Spleen (tissue), 13 donors: ENCODE results near the gene METTL4. TPM values are rescaled to one million over a fixed set of nuclear protein-coding genes. Genes with fewer than 3 reads are reported as not detected.

Experiments
- DNase-seq: peaks from one replicate; pipeline ENCODE4 v3.0.0-alpha.2; 2020
- H3K27ac ChIP-seq, 8 donors: fragments of 200-600 bp; sonication (generic) in 7 of 8; 1 replicate in 4 of 8; 2 replicates in 4 of 8; pipeline versions ENCODE4 v1.5.0 to v1.8.0; 2016 to 2021; ENCODE audit warnings: inconsistent platforms in 4 of 8, mild to moderate bottlenecking in 4 of 8, moderate library complexity in 1 of 8
- H3K27me3 ChIP-seq, 7 donors: fragments of 200-600 bp; sonication (generic) in 6 of 7; replicated peaks in 1 of 7; 1 replicate in 4 of 7; 2 replicates in 3 of 7; pipeline versions ENCODE4 v1.5.0 to v1.8.0; 2016 to 2021; ENCODE audit warnings: inconsistent platforms in 3 of 7, mild to moderate bottlenecking in 1 of 7
- H3K36me3 ChIP-seq, 6 donors: fragments of 200-600 bp; sonication (generic) in 5 of 6; 1 replicate in 4 of 6; 2 replicates in 2 of 6; pipeline versions ENCODE4 v1.5.0 to v1.8.0; 2016 to 2021; ENCODE audit warnings: inconsistent platforms in 2 of 6
- H3K4me1 ChIP-seq, 6 donors: fragments of 200-600 bp; sonication (generic) in 5 of 6; 1 replicate in 3 of 6; 2 replicates in 3 of 6; pipeline versions ENCODE4 v1.5.0 to v1.8.0; 2016 to 2021; ENCODE audit warnings: inconsistent platforms in 3 of 6
- H3K4me3 ChIP-seq, 8 donors: fragments of 200-600 bp; sonication (generic) in 7 of 8; 1 replicate in 4 of 8; 2 replicates in 4 of 8; pipeline versions ENCODE4 v1.5.0 to v1.8.0; 2016 to 2021; ENCODE audit warnings: inconsistent platforms in 4 of 8, mild to moderate bottlenecking in 4 of 8, moderate library complexity in 2 of 8
- H3K9me3 ChIP-seq, 8 donors: fragments of 200-600 bp; sonication (generic) in 7 of 8; 1 replicate in 4 of 8; 2 replicates in 4 of 8; pipeline versions ENCODE4 v1.5.0 to v1.8.0; 2016 to 2021; ENCODE audit warnings: inconsistent platforms in 4 of 8
- CTCF ChIP-seq, 11 experiments: fragments of 200-600 bp in 7 of 11; fragments of 450-650 bp in 4 of 11; sonication (generic) in 4 of 11; IDR thresholded peaks in 8 of 11; conservative IDR thresholded peaks in 3 of 11; 1 replicate in 7 of 11; 2 replicates in 4 of 11; pipeline versions ENCODE4 v1.4.0 to v1.8.0; 2016 to 2021; ENCODE audit warnings: antibody characterized with exemption in 11 of 11, inconsistent platforms in 4 of 11, mild to moderate bottlenecking in 1 of 11
- POLR2A ChIP-seq, 3 donors: fragments of 450-650 bp; IDR thresholded peaks; one replicate each; pipeline ENCODE4 v1.5.1; 2017; ENCODE audit warnings: antibody characterized with exemption in 3 of 3, mild to moderate bottlenecking in 1 of 3
- POLR2AphosphoS5 ChIP-seq, 3 donors: sonication (generic); formaldehyde crosslinking; IDR thresholded peaks; one replicate each; pipeline ENCODE4 v1.5.1; 2017; ENCODE audit warnings: antibody characterized with exemption in 3 of 3
- WGBS, 5 donors: extraction: QIAGEN DNeasy Blood & Tissue Kit in 3 of 5; methylation state at CpG; one replicate each; pipeline versions ENCODE4 v1.1.5 to v1.1.7; 2013 to 2018; 5-methylcytosine and 5-hydroxymethylcytosine counted together
- intact Hi-C: fragments of 100-400 bp; cut with DNase I; formaldehyde crosslinking; loops from one replicate; pipeline ENCODE4 v1.15.0; 2023; ENCODE audit warnings: low total_unique reads
- long read RNA-seq, 2 donors: transcript quantifications; one replicate each; lab custom pipeline, GENCODE V29; 2026
- polyA plus RNA-seq, 3 donors: library from polyadenylated mRNA; stranded (reverse); fragments of 200-250 nt; gene quantifications; one replicate each; pipeline ENCODE4 v1.2.1, GENCODE V29; 2013
- total RNA-seq, 7 donors: library from RNA; depleted of rRNA in 3 of 7; stranded (reverse); fragments of >200 nt in 3 of 7; fragmentation: NEBNext Ultra II Directional in 4 of 7; extraction: Animal tissue kit (Norgen Biotek cat#: 25700) in 4 of 7; gene quantifications; one replicate each; pipeline versions ENCODE4 v1.1.0 to v1.2.1, GENCODE V29; 2016 to 2021
- donor health status: healthy with polysubstance abuse.
- donor health status: DM: no; HTN: no; CAD: no; lungs with moderate emphysema.
- donor health status: DM: no; HTN: no; CAD: no.
- donor health status: Bipolar disorder and iron deficiency.
- donor health status: healthy.
- donor health status: DM: no; HTN: no; CAD: no.
- donor health status: DM: yes; HTN: yes; CAD: no.

The METTL4 gene
- total RNA-seq (10 to 100 TPM; 12.5 to 30.8 (median 16.9) TPM), polyA plus RNA-seq (10 to 100 TPM in 2 of 3 donors, 1 to 10 TPM in 1; 9.1 to 11.8 (median 10.3) TPM)
- long read RNA-seq, donor 1, partial matches to known transcripts = 12 of 19 reads
- long read RNA-seq, donor 1, other reads (novel, unspliced or antisense) = 7 of 19 reads
- long read RNA-seq, donor 2 = 0 reads

GRCh38 chr18:2571200-2572170, at the start of gene METTL4, which contains the start of gene NDC80:
METTL4 (minus strand) TSS chr18:2571505; CDS start chr18:2567216, 4,289 bp downstream.
NDC80 (plus strand) TSS chr18:2571557; CDS start chr18:2572986, 1,429 bp downstream.
- Histone ChIP-seq H3K4me3 (peak within 1 kb of the TSS; percentile 59 to 84 (median 63)), H3K9me3 (no peaks in the 10 kb centered on the region), H3K4me1 (peaks cover 16 to 68% (median 33%) of the 10 kb centered on the region in 6 donors), H3K27me3 (no peaks in the 10 kb centered on the region), H3K36me3 (peaks cover 0 to 20% (median under 1%) of the 10 kb centered on the region in 6 donors), H3K27ac (peak within 1 kb of the TSS; percentile 93 to 99 (median 96))
- 0 to 1% (median 0%) methylated on average over 49 to 55 of the region's 55 CpGs for WGBS, 5 donors
- peak; percentile 96 for DNase-seq
- TF ChIP-seq CTCF (IDR thresholded peaks at IDR 0.05 in 8 of 11, conservative IDR thresholded peaks at IDR 0.05 in 3 of 11) (peak in 3 of 11 experiments; percentile 4 to 20 (median 17)), POLR2AphosphoS5 (IDR thresholded peaks at IDR 0.05) (peak; percentile 96 to 98 (median 98)), POLR2A (IDR thresholded peaks at IDR 0.05) (no peak)
- intact Hi-C loops = loop anchor here (10.0 kb wide), 1 partner anchor 73 kb away; no protein-coding TSS in a partner anchor

GRCh38 chr18:2618009-2618408, 46.7 kb upstream of the METTL4 start:
- intact Hi-C loops = no loop called here
- no peak overlapping the region for H3K4me3 ChIP-seq
- H3K9me3 ChIP-seq = peaks cover 0 to 9% (median 4%) of the 10 kb centered on the region in 8 donors
- no peaks in the 10 kb centered on the region for H3K4me1 ChIP-seq
- peaks cover 0 to 11% (median 2%) of the 10 kb centered on the region in 6 donors for H3K36me3 ChIP-seq
- DNase-seq = no peak
- H3K27me3 ChIP-seq = no peaks in the 10 kb centered on the region
- H3K27ac ChIP-seq = no peak overlapping the region
- 91 to 96% (median 93%) methylated on average over 4 of the region's 4 CpGs for WGBS, 5 donors
- TF ChIP-seq CTCF (IDR thresholded peaks at IDR 0.05 in 8 of 11, conservative IDR thresholded peaks at IDR 0.05 in 3 of 11) (no peak), POLR2AphosphoS5 (IDR thresholded peaks at IDR 0.05) (no peak), POLR2A (IDR thresholded peaks at IDR 0.05) (no peak)

GRCh38 chr18:2617401-2617998, 46.2 kb upstream of the METTL4 start:
- H3K4me3 ChIP-seq = no peak overlapping the region
- 77 to 92% (median 78%) methylated on average over 4 of the region's 4 CpGs for WGBS, 5 donors
- H3K27me3 ChIP-seq = no peaks in the 10 kb centered on the region
- H3K9me3 ChIP-seq = peaks cover 0 to 9% (median 4%) of the 10 kb centered on the region in 8 donors
- no peak for DNase-seq
- TF ChIP-seq CTCF (IDR thresholded peaks at IDR 0.05 in 8 of 11, conservative IDR thresholded peaks at IDR 0.05 in 3 of 11) = no peak
- TF ChIP-seq POLR2AphosphoS5 (IDR thresholded peaks at IDR 0.05) = no peak
- TF ChIP-seq POLR2A (IDR thresholded peaks at IDR 0.05) = no peak
- intact Hi-C loops = no loop called here
- H3K4me1 ChIP-seq = no peaks in the 10 kb centered on the region
- H3K27ac ChIP-seq = no peak overlapping the region
- H3K36me3 ChIP-seq = peaks cover 0 to 11% (median 2%) of the 10 kb centered on the region in 6 donors
